SK-N-MC (cell line): ENCODE data around the gene NKD2.

Source experiments
- DNase-seq: peaks from one replicate; pipeline ENCODE4 v3.0.0-alpha.2; 2011; ENCODE audit warnings: low read depth, low spot score
- H3K27ac ChIP-seq: fragments of 200-600 bp; sonication (generic); 2 replicates; pipeline ENCODE4 v1.5.1; 2016; ENCODE audit warnings: mixed run types
- H3K36me3 ChIP-seq: fragments of 200-600 bp; sonication (generic); 2 replicates; pipeline ENCODE4 v1.6.1; 2017; ENCODE audit warnings: antibody characterized with exemption, low read length, mixed read lengths; ENCODE audit not compliant: insufficient read depth
- H3K4me3 ChIP-seq: fragments of 200-600 bp; sonication (generic); 2 replicates; pipeline ENCODE4 v1.5.1; 2016
- H3K9ac ChIP-seq: fragments of 200-600 bp; sonication (generic); 2 replicates; pipeline ENCODE4 v1.8.0; 2017; ENCODE audit warnings: mixed run types, mixed read lengths; ENCODE audit not compliant: insufficient read length
- H3K9me3 ChIP-seq: fragments of 200-600 bp; sonication (generic); 2 replicates; pipeline ENCODE4 v1.6.1; 2017; ENCODE audit warnings: low read depth, mild to moderate bottlenecking, antibody characterized with exemption, low read length, moderate library complexity, mixed read lengths
- EZH2 ChIP-seq: fragments of 200-600 bp; sonication (generic); IDR thresholded peaks from one replicate; pipeline ENCODE4 v1.6.1; 2017; ENCODE audit warnings: antibody characterized with exemption
- FOXP2 ChIP-seq: optimal IDR thresholded peaks from 2 replicates; pipeline ENCODE3; 2011; ENCODE audit warnings: mild to moderate bottlenecking, moderate library complexity; ENCODE audit not compliant: insufficient read depth; ENCODE audit errors: extremely low read length, control extremely low read depth
- POLR2AphosphoS5 ChIP-seq: IDR thresholded peaks from 2 replicates; pipeline ENCODE4 v1.6.1; 2012; ENCODE audit warnings: mild to moderate bottlenecking, low read depth, low read length, borderline replicate concordance

Gene NKD2

GRCh38 chr5:1083823-1084605 lies 75.4 kb downstream of the NKD2 start:
- Histone ChIP-seq H3K36me3 (no peaks in the 10 kb centered on the region; the same call in 1 of the 2 replicates), H3K27ac (no peak overlapping the region), H3K4me3 (no peak overlapping the region), H3K9me3 (no peaks in the 10 kb centered on the region), H3K9ac (no peak overlapping the region)
- no peak for TF ChIP-seq FOXP2
- no peak for TF ChIP-seq POLR2AphosphoS5
- TF ChIP-seq EZH2: no peak
- DNase-seq: no peak

- Histone ChIP-seq H3K9me3 (no peaks in the 10 kb centered on the region), H3K9ac (no peak overlapping the region), H3K4me3 (no peak overlapping the region), H3K27ac (no peak overlapping the region), H3K36me3 (no peaks in the 10 kb centered on the region; the same call in 1 of the 2 replicates)
- DNase-seq: no peak
- no peak for TF ChIP-seq POLR2AphosphoS5
- TF ChIP-seq FOXP2: no peak
Observed at GRCh38 chr5:1085391-1085790, 76.8 kb downstream of the NKD2 start.

GRCh38 chr5:1086137-1086536 lies 77.5 kb downstream of the NKD2 start:
- Histone ChIP-seq H3K9me3 (no peaks in the 10 kb centered on the region), H3K9ac (no peak overlapping the region), H3K4me3 (no peak overlapping the region), H3K36me3 (no peaks in the 10 kb centered on the region; the same call in 1 of the 2 replicates), H3K27ac (no peak overlapping the region)
- TF ChIP-seq POLR2AphosphoS5 (no peak), EZH2 (no peak), FOXP2 (no peak)
- DNase-seq: no peak

DNA sequence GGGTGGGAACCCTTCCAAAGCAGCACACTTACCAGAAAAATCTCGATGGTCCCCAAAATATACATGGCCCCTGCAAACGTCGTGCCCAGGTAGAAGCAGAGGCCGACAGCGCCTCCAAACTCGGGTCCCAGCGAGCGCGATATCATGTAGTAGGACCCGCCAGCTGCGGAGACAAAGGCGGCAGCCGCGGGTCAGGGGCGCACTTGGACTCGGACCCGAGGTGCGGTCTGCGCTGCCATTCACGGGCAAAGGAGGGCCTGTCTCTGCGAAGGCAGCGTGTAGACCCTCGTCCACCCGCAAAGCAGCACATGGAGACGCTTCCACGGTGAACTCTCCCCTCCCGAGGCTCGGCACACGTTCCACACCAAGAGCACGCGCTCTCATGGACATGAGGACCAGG lies 78.3 kb downstream of the NKD2 start:
- TF ChIP-seq FOXP2: no peak
- no peak for TF ChIP-seq POLR2AphosphoS5
- TF ChIP-seq EZH2: no peak
- Histone ChIP-seq H3K36me3 (no peaks in the 10 kb centered on the region; the same call in 1 of the 2 replicates), H3K27ac (no peak overlapping the region), H3K9me3 (no peaks in the 10 kb centered on the region), H3K9ac (no peak overlapping the region), H3K4me3 (no peak overlapping the region)
- DNase-seq: no peak

DNA sequence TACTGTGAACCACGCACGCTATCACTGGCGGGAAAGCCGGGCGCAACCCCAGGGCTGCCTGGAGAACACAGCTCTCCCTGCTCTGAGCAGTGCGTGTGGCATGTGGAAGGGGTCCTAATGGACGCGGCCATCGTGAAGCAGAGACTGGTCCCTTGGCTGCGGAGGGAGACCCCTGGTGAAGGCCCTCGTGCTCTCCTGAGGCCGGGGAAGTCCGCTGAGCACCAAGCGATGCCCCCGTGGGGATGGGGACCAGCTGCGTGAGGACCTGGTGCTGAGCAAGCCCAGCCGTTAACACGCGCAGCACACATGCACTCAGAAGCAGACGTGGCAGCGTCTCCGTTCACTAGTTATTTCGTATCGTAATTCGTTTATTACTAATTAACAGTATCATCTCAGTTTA lies 78.8 kb downstream of the NKD2 start:
- TF ChIP-seq POLR2AphosphoS5 (no peak), FOXP2 (no peak), EZH2 (no peak)
- Histone ChIP-seq H3K27ac (no peak overlapping the region), H3K9ac (no peak overlapping the region), H3K36me3 (no peaks in the 10 kb centered on the region; the same call in 1 of the 2 replicates), H3K4me3 (no peak overlapping the region), H3K9me3 (no peaks in the 10 kb centered on the region)
- DNase-seq: no peak

GRCh38 chr5:1088031-1088430 lies 79.4 kb downstream of the NKD2 start:
- TF ChIP-seq EZH2: no peak
- TF ChIP-seq FOXP2: no peak
- TF ChIP-seq POLR2AphosphoS5: no peak

More at GRCh38 chr5:1088031-1088430, 79.4 kb downstream of the NKD2 start:
- Histone ChIP-seq H3K27ac (no peak overlapping the region), H3K9me3 (no peaks in the 10 kb centered on the region), H3K36me3 (no peaks in the 10 kb centered on the region; the same call in 1 of the 2 replicates), H3K9ac (no peak overlapping the region), H3K4me3 (no peak overlapping the region)
- DNase-seq: no peak
